H1 (cell line): Measurements from ENCODE around the gene TTC27. TPM values are rescaled to one million over a fixed set of nuclear protein-coding genes. Genes with fewer than 3 reads are reported as not detected.

Source experiments
- CTCF ChIA-PET: fragments of 300-600 bp; sonication (Branson Sonifier 250); formaldehyde crosslinking; loops from one replicate; lab custom pipeline; 2021; ENCODE audit not compliant: partially characterized antibody; lab: Charles Lee
- POLR2A ChIA-PET: fragments of 300-600 bp; sonication (Branson Sonifier 250); formaldehyde crosslinking; loops from one replicate; lab custom pipeline; 2021; ENCODE audit warnings: inconsistent platforms; ENCODE audit not compliant: partially characterized antibody; lab: Charles Lee
- DNase-seq, 2 experiments: peaks; one replicate each; pipeline versions ENCODE4 v3.0.0 to v3.0.0-alpha.2; 2010 to 2022; ENCODE audit warnings: low spot score in 2 of 2, low read depth in 1 of 2, mixed read lengths in 1 of 2
- FAIRE-seq: peaks from 2 replicates; lab custom pipeline; 2011; peaks lifted over from hg19 to GRCh38; lab: Jason Lieb, UNC
- H2AFZ ChIP-seq: 2 replicates; pipeline ENCODE4 v1.8.1; 2012; ENCODE audit warnings: low read length, inconsistent platforms
- H2AK5ac ChIP-seq: 2 replicates; pipeline ENCODE4 v1.6.1; 2013; ENCODE audit warnings: low read depth, low read length
- H2BK120ac ChIP-seq: replicated peaks from 2 replicates; pipeline ENCODE3; 2013; ENCODE audit warnings: low read depth, low read length, inconsistent platforms
- H2BK12ac ChIP-seq: 2 replicates; pipeline ENCODE4 v1.6.1; 2013; ENCODE audit warnings: low read depth, low read length
- H2BK15ac ChIP-seq: 2 replicates; pipeline ENCODE4 v1.6.1; 2013; ENCODE audit warnings: low read length
- H2BK20ac ChIP-seq: 2 replicates; pipeline ENCODE4 v1.6.1; 2013; ENCODE audit warnings: low read length
- H2BK5ac ChIP-seq: 2 replicates; pipeline ENCODE4 v1.6.1; 2013; ENCODE audit warnings: low read depth, low read length
- H3K14ac ChIP-seq: 2 replicates; pipeline ENCODE4 v1.6.1; 2013; ENCODE audit warnings: inconsistent platforms; ENCODE audit not compliant: insufficient read length
- H3K18ac ChIP-seq: 2 replicates; pipeline ENCODE4 v1.6.1; 2013; ENCODE audit warnings: low read length; ENCODE audit errors: extremely low read depth
- H3K23ac ChIP-seq: 2 replicates; pipeline ENCODE4 v1.6.1; 2013; ENCODE audit warnings: inconsistent platforms; ENCODE audit not compliant: insufficient read length
- H3K23me2 ChIP-seq: 2 replicates; pipeline ENCODE4 v1.6.1; 2013; ENCODE audit warnings: low read depth, low read length
- H3K27ac ChIP-seq: 2 replicates; pipeline ENCODE4 v1.6.1; 2011; ENCODE audit warnings: low read depth, low read length, inconsistent platforms
- H3K27me3 ChIP-seq, 4 experiments: replicated peaks in 1 of 4; 1 replicate in 1 of 4; 2 replicates in 3 of 4; pipeline versions ENCODE4 v1.6.1 to v1.8.1; 2011 to 2013; ENCODE audit warnings: low read length in 3 of 4, mild to moderate bottlenecking in 3 of 4, inconsistent platforms in 2 of 4, mixed read lengths in 2 of 4, moderate library complexity in 1 of 4; ENCODE audit not compliant: control insufficient read depth in 3 of 4, insufficient read depth in 3 of 4; ENCODE audit errors: extremely low read depth in 1 of 4
- H3K36me3 ChIP-seq, 4 experiments: 2 replicates each; pipeline versions ENCODE4 v1.6.1 to v1.8.1; 2011 to 2013; ENCODE audit warnings: mild to moderate bottlenecking in 4 of 4, low read length in 3 of 4, moderate library complexity in 2 of 4, control low read depth in 1 of 4, inconsistent platforms in 1 of 4; ENCODE audit not compliant: insufficient read depth in 4 of 4, control insufficient read depth in 2 of 4
- H3K4ac ChIP-seq: replicated peaks from 2 replicates; pipeline ENCODE3; 2013; ENCODE audit warnings: low read length, low read depth, mixed read lengths, inconsistent platforms; ENCODE audit not compliant: insufficient read length
- H3K4me1 ChIP-seq, 4 experiments: replicated peaks in 1 of 4; 1 replicate in 1 of 4; 2 replicates in 3 of 4; pipeline versions ENCODE4 v1.6.1 to v1.8.1; 2011 to 2013; ENCODE audit warnings: low read length in 3 of 4, inconsistent platforms in 2 of 4, mixed read lengths in 1 of 4; ENCODE audit not compliant: insufficient read depth in 4 of 4, control insufficient read depth in 3 of 4
- H3K4me2 ChIP-seq, 2 experiments: 2 replicates each; pipeline versions ENCODE4 v1.6.1 to v1.8.1; 2011 to 2013; ENCODE audit warnings: low read depth in 2 of 2, low read length in 2 of 2, control low read depth in 1 of 2, inconsistent platforms in 1 of 2, mild to moderate bottlenecking in 1 of 2; ENCODE audit not compliant: insufficient read depth in 1 of 2
- H3K4me3 ChIP-seq, 4 experiments: fragments of 200-600, 300-600 bp in 1 of 4; sonication (generic), shearing (Covaris generic), sonication (Bioruptor Twin) in 1 of 4; 2 replicates each; pipeline versions ENCODE4 v1.5.1 to v1.8.1; 2011 to 2016; ENCODE audit warnings: low read length in 4 of 4, low read depth in 3 of 4, control low read depth in 2 of 4, inconsistent platforms in 2 of 4, mild to moderate bottlenecking in 2 of 4, mixed read lengths in 1 of 4, moderate library complexity in 1 of 4; ENCODE audit not compliant: insufficient read depth in 2 of 4; ENCODE audit errors: extremely low read depth in 1 of 4
- H3K56ac ChIP-seq: replicated peaks from 2 replicates; pipeline ENCODE3; 2013; ENCODE audit warnings: low read depth, mild to moderate bottlenecking, mixed read lengths, low read length, inconsistent platforms; ENCODE audit not compliant: insufficient read length
- H3K79me1 ChIP-seq: 2 replicates; pipeline ENCODE4 v1.6.1; 2013; ENCODE audit warnings: low read depth, low read length, control low read depth
- H3K79me2 ChIP-seq, 2 experiments: 2 replicates each; pipeline versions ENCODE4 v1.6.1 to v1.8.1; 2012 to 2013; ENCODE audit warnings: low read length in 2 of 2, mild to moderate bottlenecking in 2 of 2, inconsistent platforms in 1 of 2; ENCODE audit not compliant: insufficient read depth in 2 of 2, control insufficient read depth in 1 of 2
- H3K9ac ChIP-seq, 4 experiments: replicated peaks in 1 of 4; 1 replicate in 1 of 4; 2 replicates in 3 of 4; pipeline versions ENCODE4 v1.6.1 to v1.8.1; 2011 to 2013; ENCODE audit warnings: low read depth in 3 of 4, low read length in 3 of 4, control low read depth in 2 of 4, mild to moderate bottlenecking in 2 of 4, moderate library complexity in 2 of 4, inconsistent platforms in 1 of 4; ENCODE audit errors: extremely low read depth in 1 of 4
- H3K9me3 ChIP-seq, 2 experiments: 2 replicates each; pipeline versions ENCODE4 v1.6.1 to v1.8.1; 2012 to 2013; ENCODE audit warnings: mild to moderate bottlenecking in 2 of 2, moderate library complexity in 2 of 2, control low read depth in 1 of 2, inconsistent platforms in 1 of 2, low read depth in 1 of 2, low read length in 1 of 2, mixed read lengths in 1 of 2; ENCODE audit not compliant: insufficient read depth in 2 of 2
- H4K20me1 ChIP-seq, 2 experiments: replicated peaks in 1 of 2; 2 replicates each; pipeline versions ENCODE3 to v1.8.1; 2011 to 2013; ENCODE audit warnings: inconsistent platforms in 2 of 2, low read length in 2 of 2, mild to moderate bottlenecking in 1 of 2; ENCODE audit not compliant: insufficient read depth in 2 of 2, control insufficient read depth in 1 of 2
- H4K5ac ChIP-seq: 2 replicates; pipeline ENCODE4 v1.6.1; 2013; ENCODE audit warnings: low read length, low read depth, mixed read lengths, inconsistent platforms; ENCODE audit not compliant: insufficient read length
- H4K8ac ChIP-seq: 2 replicates; pipeline ENCODE4 v1.8.0; 2013; ENCODE audit warnings: mild to moderate bottlenecking, moderate library complexity, low read length, inconsistent platforms; ENCODE audit not compliant: insufficient read depth; ENCODE audit errors: extremely low read depth
- H4K91ac ChIP-seq: replicated peaks from 2 replicates; pipeline ENCODE3; 2013; ENCODE audit warnings: low read length, mixed read lengths, inconsistent platforms; ENCODE audit not compliant: insufficient read length
- CBX5 ChIP-seq: fragments of 300-800, 300-1000 bp; sonication (generic); IDR thresholded peaks from 2 replicates; pipeline ENCODE4 v1.7.1; 2016; ENCODE audit warnings: antibody characterized with exemption, low read length, low read depth
- GTF2F1 ChIP-seq: IDR thresholded peaks from 2 replicates; pipeline ENCODE4 v1.6.1; 2012; ENCODE audit warnings: low read depth, low read length, improper control_type of control experiment, borderline replicate concordance
- POU5F1 ChIP-seq: IDR thresholded peaks from 2 replicates; pipeline ENCODE4 v1.6.1; 2011; ENCODE audit warnings: low read depth, mild to moderate bottlenecking, low read length, moderate library complexity
- SAP30 ChIP-seq: fragments of 300-600 bp; sonication (generic); IDR thresholded peaks from 2 replicates; pipeline ENCODE4 v1.7.1; 2012; ENCODE audit warnings: low read length, moderate library complexity, mild to moderate bottlenecking, inconsistent platforms; ENCODE audit not compliant: insufficient read depth, insufficient replicate concordance
- SIN3A ChIP-seq, 2 experiments: IDR thresholded peaks in 1 of 2; conservative IDR thresholded peaks in 1 of 2; 2 replicates each; pipeline ENCODE4 v1.6.1; 2011 to 2012; ENCODE audit warnings: low read length in 2 of 2, improper control_type of control experiment in 1 of 2, low read depth in 1 of 2, mild to moderate bottlenecking in 1 of 2
- SP2 ChIP-seq: IDR thresholded peaks from 2 replicates; pipeline ENCODE4 v1.6.1; 2012; ENCODE audit warnings: mild to moderate bottlenecking, low read length, inconsistent platforms
- TAF1 ChIP-seq: IDR thresholded peaks from 2 replicates; pipeline ENCODE4 v1.6.1; 2011; ENCODE audit warnings: mild to moderate bottlenecking, low read depth, low read length
- TCF12 ChIP-seq: IDR thresholded peaks from 2 replicates; pipeline ENCODE4 v1.6.1; 2011; ENCODE audit warnings: low read depth, mild to moderate bottlenecking, low read length
- WGBS, 2 experiments: shearing (Covaris generic) in 1 of 2; methylation state at CpG; one replicate each; pipeline versions ENCODE4 v1.1.6 to v1.1.7; 2013 to 2015; ENCODE audit warnings: low lambda C conversion rate in 2 of 2, mixed read lengths in 2 of 2, inconsistent platforms in 1 of 2, low coverage in 1 of 2, missing lambda C conversion rate in 1 of 2; ENCODE audit not compliant: insufficient replicate concordance in 2 of 2, insufficient coverage in 1 of 2, insufficient read length in 1 of 2; ENCODE audit errors: extremely low coverage in 1 of 2, missing lambda C conversion rate in 1 of 2; 5-methylcytosine and 5-hydroxymethylcytosine counted together
- polyA plus RNA-seq, 7 experiments: library from polyadenylated mRNA; depleted of rRNA in 3 of 7; stranded (reverse) in 5 of 7; unstranded in 2 of 7; fragments of >200 nt in 5 of 7; fragments of 200-250 nt in 2 of 7; gene quantifications; 1 replicate in 5 of 7; 2 replicates in 1 of 7; 4 replicates in 1 of 7; pipeline versions ENCODE4 v1.2.1 to v1.2.3, GENCODE V29; 2011 to 2013; ENCODE audit warnings: missing spikeins in 2 of 7, mixed read lengths in 2 of 7
- total RNA-seq: library from RNA; stranded (reverse); fragmentation: NEBNext Ultra II Directional; extraction: Animal tissue kit (Norgen Biotek cat#: 25700); gene quantifications from 2 replicates; pipeline ENCODE4 v1.2.1, GENCODE V29; 2021
- TF ChIP-seq, protein P1 (sequence below): IDR thresholded peaks from 2 replicates; pipeline ENCODE4 v1.6.1; 2012; ENCODE audit warnings: inconsistent platforms
- TF ChIP-seq, protein P2 (sequence below), 3 experiments: IDR thresholded peaks; 1 replicate in 2 of 3; 2 replicates in 1 of 3; pipeline versions ENCODE4 v1.5.1 to v1.6.1; 2011; ENCODE audit warnings: low read length in 3 of 3, mild to moderate bottlenecking in 3 of 3, inconsistent platforms in 2 of 3, low read depth in 1 of 3, moderate library complexity in 1 of 3; ENCODE audit not compliant: insufficient read depth in 1 of 3; ENCODE audit errors: control extremely low read depth in 1 of 3

The TTC27 gene
- total and polyA plus RNA-seq, 2 of the 8 experiments (the other 6 are each of a cell fraction or from before 2014, with no cell fraction given): 13.8 to 29.1 TPM

DNA sequence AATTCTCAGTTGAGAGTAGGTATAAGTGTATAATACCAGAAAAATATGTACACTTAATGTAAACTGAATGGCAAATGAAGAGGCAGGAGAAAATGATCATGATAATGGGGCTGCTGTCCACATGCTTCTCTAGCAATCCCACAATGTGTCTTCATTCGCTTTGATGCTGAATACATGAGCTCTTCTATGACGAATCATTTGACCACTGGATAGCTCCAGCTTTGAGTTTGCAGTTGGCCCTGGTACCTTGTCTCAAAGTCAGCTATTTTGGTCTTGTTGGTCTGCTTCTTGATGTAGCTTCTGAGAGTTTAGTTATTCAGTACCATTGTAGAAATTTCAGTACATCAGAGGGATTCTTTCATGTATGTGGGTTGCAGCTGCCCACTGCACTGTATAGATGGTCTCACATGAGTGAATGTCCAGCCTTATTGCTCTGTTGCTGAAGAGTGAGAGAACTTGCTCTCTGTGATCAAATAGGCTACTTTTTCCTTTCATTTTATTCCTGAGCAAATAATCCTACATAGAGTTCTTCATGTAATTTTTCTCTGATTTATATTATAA, 105.1 kb downstream of the TTC27 start:
- TF ChIP-seq, protein P1, sequence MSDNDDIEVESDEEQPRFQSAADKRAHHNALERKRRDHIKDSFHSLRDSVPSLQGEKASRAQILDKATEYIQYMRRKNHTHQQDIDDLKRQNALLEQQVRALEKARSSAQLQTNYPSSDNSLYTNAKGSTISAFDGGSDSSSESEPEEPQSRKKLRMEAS: no peak
- TF ChIP-seq TAF1: no peak
- TF ChIP-seq CBX5: no peak
- TF ChIP-seq SP2: no peak
- no peak for TF ChIP-seq SIN3A (conservative IDR thresholded peaks at IDR 0.05 in 1 of 2, IDR thresholded peaks at IDR 0.05 in 1 of 2; ENCODE audit: low read depth in 1 of 2, low read length in 2 of 2)
- no peak for TF ChIP-seq GTF2F1
- no peak for TF ChIP-seq POU5F1
- no peak for TF ChIP-seq SAP30
- TF ChIP-seq, protein P2, sequence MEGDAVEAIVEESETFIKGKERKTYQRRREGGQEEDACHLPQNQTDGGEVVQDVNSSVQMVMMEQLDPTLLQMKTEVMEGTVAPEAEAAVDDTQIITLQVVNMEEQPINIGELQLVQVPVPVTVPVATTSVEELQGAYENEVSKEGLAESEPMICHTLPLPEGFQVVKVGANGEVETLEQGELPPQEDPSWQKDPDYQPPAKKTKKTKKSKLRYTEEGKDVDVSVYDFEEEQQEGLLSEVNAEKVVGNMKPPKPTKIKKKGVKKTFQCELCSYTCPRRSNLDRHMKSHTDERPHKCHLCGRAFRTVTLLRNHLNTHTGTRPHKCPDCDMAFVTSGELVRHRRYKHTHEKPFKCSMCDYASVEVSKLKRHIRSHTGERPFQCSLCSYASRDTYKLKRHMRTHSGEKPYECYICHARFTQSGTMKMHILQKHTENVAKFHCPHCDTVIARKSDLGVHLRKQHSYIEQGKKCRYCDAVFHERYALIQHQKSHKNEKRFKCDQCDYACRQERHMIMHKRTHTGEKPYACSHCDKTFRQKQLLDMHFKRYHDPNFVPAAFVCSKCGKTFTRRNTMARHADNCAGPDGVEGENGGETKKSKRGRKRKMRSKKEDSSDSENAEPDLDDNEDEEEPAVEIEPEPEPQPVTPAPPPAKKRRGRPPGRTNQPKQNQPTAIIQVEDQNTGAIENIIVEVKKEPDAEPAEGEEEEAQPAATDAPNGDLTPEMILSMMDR (IDR thresholded peaks at IDR 0.05; ENCODE audit: control extremely low read depth in 1 of 3, insufficient read depth in 1 of 3, low read depth in 1 of 3, low read length in 3 of 3): no peak
- no peak for TF ChIP-seq TCF12
- H4K8ac ChIP-seq: no peak overlapping the region
- no peak overlapping the region for H3K4me2 ChIP-seq
- no peak overlapping the region for H3K23ac ChIP-seq
- no peak overlapping the region for H2BK20ac ChIP-seq
- H3K27me3 ChIP-seq: no peaks in the 10 kb centered on the region
- no peaks in the 10 kb centered on the region for H3K79me1 ChIP-seq
- peaks cover 2 to 5% (median 3%) of the 10 kb centered on the region in 4 experiments; a peak in 5 of 7 replicates for H3K4me1 ChIP-seq
- no peak overlapping the region for H2BK12ac ChIP-seq
- H3K36me3 ChIP-seq: no peaks in the 10 kb centered on the region
- no peak for DNase-seq
- H2BK120ac ChIP-seq: no peak overlapping the region
- no peak overlapping the region for H4K5ac ChIP-seq
- H2BK5ac ChIP-seq: no peak overlapping the region
- no peaks in the 10 kb centered on the region for H3K9me3 ChIP-seq
- no peak overlapping the region for H3K4ac ChIP-seq
- H3K23me2 ChIP-seq: no peaks in the 10 kb centered on the region
- no peaks in the 10 kb centered on the region for H3K79me2 ChIP-seq
- no peak overlapping the region for H3K18ac ChIP-seq
- H2AK5ac ChIP-seq: no peak overlapping the region
- no peak overlapping the region for H2AFZ ChIP-seq
- ChIA-PET CTCF (interaction anchor here (1.3 kb wide), 1 partner anchor 12 kb away, joined by 4 read pairs; no protein-coding TSS in a partner anchor), POLR2A (interaction anchor here (0.5 kb wide), 1 partner anchor 230 kb away, joined by 3 read pairs; no protein-coding TSS in a partner anchor)
- no peak overlapping the region for H3K14ac ChIP-seq
- no peak for FAIRE-seq
- WGBS, 2 experiments: 83% methylated on average over 2 of the region's 2 CpGs; no CpG with 5 or more reads in 1 of the 2 experiments
- no peak overlapping the region for H2BK15ac ChIP-seq
- no peak overlapping the region for H4K91ac ChIP-seq
- no peak overlapping the region for H3K27ac ChIP-seq
- no peak overlapping the region for H3K9ac ChIP-seq
- no peaks in the 10 kb centered on the region for H4K20me1 ChIP-seq
- no peak overlapping the region for H3K56ac ChIP-seq
- no peak overlapping the region for H3K4me3 ChIP-seq
